Measurements from ENCODE around the gene HOXC5. TPM values are rescaled to one million over a fixed set of nuclear protein-coding genes. Genes with fewer than 3 reads are reported as not detected.

HOXC5 gene
- polyA plus RNA-seq, 2 of the 4 experiments (the other 2 are of a cell fraction) = 0.41 to 0.98 TPM

DNA sequence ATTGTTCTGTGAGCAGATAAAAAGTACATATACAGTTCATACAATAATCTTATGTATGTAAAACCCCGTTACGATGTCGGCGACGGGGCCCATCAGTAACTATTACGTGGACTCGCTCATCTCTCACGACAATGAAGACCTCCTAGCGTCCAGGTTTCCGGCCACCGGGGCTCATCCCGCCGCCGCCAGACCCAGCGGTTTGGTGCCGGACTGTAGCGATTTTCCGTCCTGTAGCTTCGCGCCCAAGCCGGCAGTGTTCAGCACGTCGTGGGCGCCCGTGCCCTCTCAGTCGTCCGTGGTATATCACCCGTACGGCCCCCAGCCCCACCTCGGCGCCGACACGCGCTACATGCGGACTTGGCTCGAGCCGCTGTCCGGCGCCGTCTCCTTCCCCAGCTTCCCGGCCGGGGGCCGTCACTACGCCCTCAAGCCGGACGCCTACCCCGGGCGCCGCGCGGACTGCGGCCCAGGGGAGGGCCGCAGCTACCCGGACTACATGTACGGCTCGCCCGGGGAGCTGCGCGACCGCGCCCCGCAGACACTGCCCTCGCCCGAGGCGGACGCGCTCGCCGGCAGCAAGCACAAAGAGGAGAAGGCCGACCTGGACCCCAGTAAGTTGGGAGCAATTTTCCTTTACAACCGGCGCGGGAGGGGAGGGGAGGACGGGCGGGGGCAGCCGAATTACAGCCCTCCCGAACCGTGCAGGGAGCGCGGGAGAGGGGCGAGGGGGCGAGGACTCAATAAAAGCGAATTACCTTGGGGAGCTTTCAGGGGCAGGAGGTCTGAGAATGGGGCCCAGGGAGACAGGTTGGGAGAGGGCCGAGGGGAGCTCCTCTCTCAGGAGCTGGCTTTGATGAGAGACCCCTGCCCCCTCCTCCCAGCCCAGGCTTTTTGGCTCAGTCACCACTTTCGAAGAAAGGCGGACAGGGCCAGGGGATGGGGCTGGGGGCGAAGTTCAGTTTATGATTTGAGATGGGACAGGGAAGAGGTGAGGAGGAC, 32.4 kb upstream of the HOXC5 start, which contains the start of gene HOXC9:
HOXC9 (plus strand) TSS at position 46 of the 999 bp plus-strand sequence; CDS start at position 74, 28 bp downstream.
- H3K4me2 ChIP-seq = peak within 1 kb of the TSS; percentile 87
- POLR2A ChIA-PET = interaction anchor here (0.6 to 2.2 kb wide), 8 partner anchors 8 to 208 kb away, joined by 3 to 18 read pairs (median 4); partner anchors contain the start of genes HOXC10, HOXC8 and SMUG1
- WGBS (ENCODE audit: missing lambda C conversion rate) = 7% methylated on average over 38 of the region's 87 CpGs
- DNase-seq (ENCODE audit: low read depth in 1 of 2, low spot score in 1 of 2) (no peak), ATAC-seq (peak; percentile 44 to 68), FAIRE-seq (no peak)
- peaks cover 10% of the 10 kb centered on the region for H3K4me1 ChIP-seq
- peak within 1 kb of the TSS; percentile 93 to 96 for H3K27ac ChIP-seq
- peak within 1 kb of the TSS; percentile 83 for H3K4me3 ChIP-seq
- H3K9me3 ChIP-seq = no peaks in the 10 kb centered on the region
- CTCF ChIA-PET = interaction anchor here (1.1 to 28.7 kb wide), 17 partner anchors 9 to 254 kb away, joined by 3 to 1074 read pairs (median 6); partner anchors contain the start of genes HOXC10, HOXC5, HOXC8 and SMUG1
- TF ChIP-seq, protein P1, sequence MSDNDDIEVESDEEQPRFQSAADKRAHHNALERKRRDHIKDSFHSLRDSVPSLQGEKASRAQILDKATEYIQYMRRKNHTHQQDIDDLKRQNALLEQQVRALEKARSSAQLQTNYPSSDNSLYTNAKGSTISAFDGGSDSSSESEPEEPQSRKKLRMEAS (IDR thresholded peaks at IDR 0.05) = peak; percentile 79; the same call in 1 of the 2 replicates
- TF ChIP-seq HDAC2 (IDR thresholded peaks at IDR 0.05) = no peak
- peak; percentile 74; the same call in 1 of the 2 replicates for TF ChIP-seq RNF2 (IDR thresholded peaks at IDR 0.05; ENCODE audit: borderline replicate concordance, low read depth)
- no peak for TF ChIP-seq SMC3 (IDR thresholded peaks at IDR 0.05)
- no peak for TF ChIP-seq ZSCAN20 (CRISPR knock-in tag; IDR thresholded peaks at IDR 0.05)
- TF ChIP-seq HOXB5 (CRISPR knock-in tag; IDR thresholded peaks at IDR 0.05) = no peak
- no peak for TF ChIP-seq CBX8 (IDR thresholded peaks at IDR 0.05)
- no peak for TF ChIP-seq BHLHE40 (IDR thresholded peaks at IDR 0.05; ENCODE audit: low read depth, low read length)
- TF ChIP-seq NR3C1 (IDR thresholded peaks at IDR 0.05) = no peak
- peak; percentile 20; the same call in 1 of the 2 replicates for TF ChIP-seq POLR2A (IDR thresholded peaks at IDR 0.05; ENCODE audit: low read length)
- TF ChIP-seq HEYL (CRISPR knock-in tag; IDR thresholded peaks at IDR 0.05) = no peak
- peak in 1 of 2 experiments; percentile 39; a peak in 1 of 5 replicates for TF ChIP-seq JUN (IDR thresholded peaks at IDR 0.05)
- TF ChIP-seq TP53 (CRISPR knock-in tag; IDR thresholded peaks at IDR 0.05) = no peak
- no peak for TF ChIP-seq POLR2AphosphoS2 (conservative IDR thresholded peaks at IDR 0.05; ENCODE audit: low read length)
- TF ChIP-seq, protein P2, sequence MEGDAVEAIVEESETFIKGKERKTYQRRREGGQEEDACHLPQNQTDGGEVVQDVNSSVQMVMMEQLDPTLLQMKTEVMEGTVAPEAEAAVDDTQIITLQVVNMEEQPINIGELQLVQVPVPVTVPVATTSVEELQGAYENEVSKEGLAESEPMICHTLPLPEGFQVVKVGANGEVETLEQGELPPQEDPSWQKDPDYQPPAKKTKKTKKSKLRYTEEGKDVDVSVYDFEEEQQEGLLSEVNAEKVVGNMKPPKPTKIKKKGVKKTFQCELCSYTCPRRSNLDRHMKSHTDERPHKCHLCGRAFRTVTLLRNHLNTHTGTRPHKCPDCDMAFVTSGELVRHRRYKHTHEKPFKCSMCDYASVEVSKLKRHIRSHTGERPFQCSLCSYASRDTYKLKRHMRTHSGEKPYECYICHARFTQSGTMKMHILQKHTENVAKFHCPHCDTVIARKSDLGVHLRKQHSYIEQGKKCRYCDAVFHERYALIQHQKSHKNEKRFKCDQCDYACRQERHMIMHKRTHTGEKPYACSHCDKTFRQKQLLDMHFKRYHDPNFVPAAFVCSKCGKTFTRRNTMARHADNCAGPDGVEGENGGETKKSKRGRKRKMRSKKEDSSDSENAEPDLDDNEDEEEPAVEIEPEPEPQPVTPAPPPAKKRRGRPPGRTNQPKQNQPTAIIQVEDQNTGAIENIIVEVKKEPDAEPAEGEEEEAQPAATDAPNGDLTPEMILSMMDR (IDR thresholded peaks at IDR 0.05) = no peak
- TF ChIP-seq EHF (CRISPR knock-in tag; IDR thresholded peaks at IDR 0.05) = no peak
- peak; percentile 81; the same call in 1 of the 2 replicates for TF ChIP-seq PHF8 (IDR thresholded peaks at IDR 0.05; ENCODE audit: borderline replicate concordance, low read depth)
- TF ChIP-seq, protein P3, sequence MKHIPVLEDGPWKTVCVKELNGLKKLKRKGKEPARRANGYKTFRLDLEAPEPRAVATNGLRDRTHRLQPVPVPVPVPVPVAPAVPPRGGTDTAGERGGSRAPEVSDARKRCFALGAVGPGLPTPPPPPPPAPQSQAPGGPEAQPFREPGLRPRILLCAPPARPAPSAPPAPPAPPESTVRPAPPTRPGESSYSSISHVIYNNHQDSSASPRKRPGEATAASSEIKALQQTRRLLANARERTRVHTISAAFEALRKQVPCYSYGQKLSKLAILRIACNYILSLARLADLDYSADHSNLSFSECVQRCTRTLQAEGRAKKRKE (CRISPR knock-in tag; IDR thresholded peaks at IDR 0.05; ENCODE audit: low read depth) = no peak
- TF ChIP-seq FOSB (CRISPR knock-in tag; IDR thresholded peaks at IDR 0.05) = no peak
- TF ChIP-seq, protein P4, sequence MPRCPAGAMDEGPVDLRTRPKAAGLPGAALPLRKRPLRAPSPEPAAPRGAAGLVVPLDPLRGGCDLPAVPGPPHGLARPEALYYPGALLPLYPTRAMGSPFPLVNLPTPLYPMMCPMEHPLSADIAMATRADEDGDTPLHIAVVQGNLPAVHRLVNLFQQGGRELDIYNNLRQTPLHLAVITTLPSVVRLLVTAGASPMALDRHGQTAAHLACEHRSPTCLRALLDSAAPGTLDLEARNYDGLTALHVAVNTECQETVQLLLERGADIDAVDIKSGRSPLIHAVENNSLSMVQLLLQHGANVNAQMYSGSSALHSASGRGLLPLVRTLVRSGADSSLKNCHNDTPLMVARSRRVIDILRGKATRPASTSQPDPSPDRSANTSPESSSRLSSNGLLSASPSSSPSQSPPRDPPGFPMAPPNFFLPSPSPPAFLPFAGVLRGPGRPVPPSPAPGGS (IDR thresholded peaks at IDR 0.05) = no peak
- TF ChIP-seq MAZ (IDR thresholded peaks at IDR 0.05; ENCODE audit: borderline replicate concordance, low read depth, low read length) = no peak
- TF ChIP-seq EHMT2 (IDR thresholded peaks at IDR 0.05; ENCODE audit: low read depth) = no peak
- TF ChIP-seq RAD21 (conservative IDR thresholded peaks at IDR 0.05 in 1 of 2, IDR thresholded peaks at IDR 0.05 in 1 of 2) = no peak; a peak in 1 of 5 replicates
- TF ChIP-seq SREBF2 (IDR thresholded peaks at IDR 0.05) = no peak
- TF ChIP-seq, protein P5, sequence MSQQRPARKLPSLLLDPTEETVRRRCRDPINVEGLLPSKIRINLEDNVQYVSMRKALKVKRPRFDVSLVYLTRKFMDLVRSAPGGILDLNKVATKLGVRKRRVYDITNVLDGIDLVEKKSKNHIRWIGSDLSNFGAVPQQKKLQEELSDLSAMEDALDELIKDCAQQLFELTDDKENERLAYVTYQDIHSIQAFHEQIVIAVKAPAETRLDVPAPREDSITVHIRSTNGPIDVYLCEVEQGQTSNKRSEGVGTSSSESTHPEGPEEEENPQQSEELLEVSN (IDR thresholded peaks at IDR 0.05; ENCODE audit: borderline replicate concordance, low read depth) = peak; percentile 48; the same call in 1 of the 2 replicates
- TF ChIP-seq RFX5 (IDR thresholded peaks at IDR 0.05) = no peak
- no peak for TF ChIP-seq FOXS1 (CRISPR knock-in tag; IDR thresholded peaks at IDR 0.05)
- TF ChIP-seq, protein P6, sequence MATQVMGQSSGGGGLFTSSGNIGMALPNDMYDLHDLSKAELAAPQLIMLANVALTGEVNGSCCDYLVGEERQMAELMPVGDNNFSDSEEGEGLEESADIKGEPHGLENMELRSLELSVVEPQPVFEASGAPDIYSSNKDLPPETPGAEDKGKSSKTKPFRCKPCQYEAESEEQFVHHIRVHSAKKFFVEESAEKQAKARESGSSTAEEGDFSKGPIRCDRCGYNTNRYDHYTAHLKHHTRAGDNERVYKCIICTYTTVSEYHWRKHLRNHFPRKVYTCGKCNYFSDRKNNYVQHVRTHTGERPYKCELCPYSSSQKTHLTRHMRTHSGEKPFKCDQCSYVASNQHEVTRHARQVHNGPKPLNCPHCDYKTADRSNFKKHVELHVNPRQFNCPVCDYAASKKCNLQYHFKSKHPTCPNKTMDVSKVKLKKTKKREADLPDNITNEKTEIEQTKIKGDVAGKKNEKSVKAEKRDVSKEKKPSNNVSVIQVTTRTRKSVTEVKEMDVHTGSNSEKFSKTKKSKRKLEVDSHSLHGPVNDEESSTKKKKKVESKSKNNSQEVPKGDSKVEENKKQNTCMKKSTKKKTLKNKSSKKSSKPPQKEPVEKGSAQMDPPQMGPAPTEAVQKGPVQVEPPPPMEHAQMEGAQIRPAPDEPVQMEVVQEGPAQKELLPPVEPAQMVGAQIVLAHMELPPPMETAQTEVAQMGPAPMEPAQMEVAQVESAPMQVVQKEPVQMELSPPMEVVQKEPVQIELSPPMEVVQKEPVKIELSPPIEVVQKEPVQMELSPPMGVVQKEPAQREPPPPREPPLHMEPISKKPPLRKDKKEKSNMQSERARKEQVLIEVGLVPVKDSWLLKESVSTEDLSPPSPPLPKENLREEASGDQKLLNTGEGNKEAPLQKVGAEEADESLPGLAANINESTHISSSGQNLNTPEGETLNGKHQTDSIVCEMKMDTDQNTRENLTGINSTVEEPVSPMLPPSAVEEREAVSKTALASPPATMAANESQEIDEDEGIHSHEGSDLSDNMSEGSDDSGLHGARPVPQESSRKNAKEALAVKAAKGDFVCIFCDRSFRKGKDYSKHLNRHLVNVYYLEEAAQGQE (IDR thresholded peaks at IDR 0.05) = no peak
- no peak for TF ChIP-seq HOXA7 (CRISPR knock-in tag; IDR thresholded peaks at IDR 0.05)
- TF ChIP-seq, protein P7, sequence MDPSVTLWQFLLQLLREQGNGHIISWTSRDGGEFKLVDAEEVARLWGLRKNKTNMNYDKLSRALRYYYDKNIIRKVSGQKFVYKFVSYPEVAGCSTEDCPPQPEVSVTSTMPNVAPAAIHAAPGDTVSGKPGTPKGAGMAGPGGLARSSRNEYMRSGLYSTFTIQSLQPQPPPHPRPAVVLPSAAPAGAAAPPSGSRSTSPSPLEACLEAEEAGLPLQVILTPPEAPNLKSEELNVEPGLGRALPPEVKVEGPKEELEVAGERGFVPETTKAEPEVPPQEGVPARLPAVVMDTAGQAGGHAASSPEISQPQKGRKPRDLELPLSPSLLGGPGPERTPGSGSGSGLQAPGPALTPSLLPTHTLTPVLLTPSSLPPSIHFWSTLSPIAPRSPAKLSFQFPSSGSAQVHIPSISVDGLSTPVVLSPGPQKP (IDR thresholded peaks at IDR 0.05; ENCODE audit: low read depth, low read length) = no peak
